OCI-LY7 (cell line): ENCODE measurements around the gene TMEM54. TPM values are rescaled to one million over a fixed set of nuclear protein-coding genes. Genes with fewer than 3 reads are reported as not detected.

Experiments
- BruUV-seq: library from RNA; stranded (reverse); fragments of 400-500 nt; replicated peaks from 2 replicates; lab custom pipeline; 2021; lab: Mats Ljungman, UMichigan
- CTCF ChIA-PET: fragments of 300-600 bp; sonication (Branson Sonifier 250); formaldehyde crosslinking; loops from one replicate; lab custom pipeline; 2022; ENCODE audit warnings: antibody characterized with exemption; ENCODE audit not compliant: unreplicated experiment; lab: Charles Lee
- POLR2A ChIA-PET: fragments of 300-600 bp; sonication (Branson Sonifier 250); formaldehyde crosslinking; loops from one replicate; lab custom pipeline; 2022; ENCODE audit warnings: antibody characterized with exemption; lab: Charles Lee
- DNase-seq: peaks from one replicate; pipeline ENCODE4 v3.0.0-alpha.2; 2015; ENCODE audit warnings: low spot score
- H2AFZ ChIP-seq: fragments of 200-600 bp; sonication (generic), shearing (Covaris generic); 2 replicates; pipeline ENCODE4 v1.6.1; 2014; ENCODE audit warnings: mild to moderate bottlenecking, antibody characterized with exemption, low read length, moderate library complexity
- H3K27ac ChIP-seq: fragments of 200-600 bp; sonication (generic); 2 replicates; pipeline ENCODE4 v1.5.1; 2014; ENCODE audit warnings: mixed run types, low read depth, mild to moderate bottlenecking, moderate library complexity, low read length, inconsistent platforms; ENCODE audit not compliant: poor library complexity, severe bottlenecking
- H3K36me3 ChIP-seq: fragments of 200-600 bp; sonication (generic); 2 replicates; pipeline ENCODE4 v1.6.1; 2014; ENCODE audit warnings: mild to moderate bottlenecking, antibody characterized with exemption, low read length, moderate library complexity, mixed read lengths; ENCODE audit not compliant: insufficient read depth
- H3K4me1 ChIP-seq: fragments of 200-600 bp; sonication (generic); 2 replicates; pipeline ENCODE4 v1.5.1; 2014; ENCODE audit warnings: mild to moderate bottlenecking, low read length; ENCODE audit not compliant: insufficient read depth, poor library complexity, severe bottlenecking
- H3K4me2 ChIP-seq: fragments of 200-600 bp; sonication (generic); 2 replicates; pipeline ENCODE4 v1.6.1; 2014; ENCODE audit warnings: mild to moderate bottlenecking, low read length
- H3K4me3 ChIP-seq: fragments of 200-600 bp; sonication (generic); 2 replicates; pipeline ENCODE4 v1.5.1; 2014; ENCODE audit warnings: mild to moderate bottlenecking, low read depth, low read length; ENCODE audit not compliant: poor library complexity, severe bottlenecking
- H3K79me2 ChIP-seq: fragments of 200-600 bp; sonication (generic); 2 replicates; pipeline ENCODE4 v1.6.1; 2016; ENCODE audit warnings: low read depth, mild to moderate bottlenecking, low read length, moderate library complexity, mixed read lengths; ENCODE audit not compliant: insufficient read depth
- H3K9me2 ChIP-seq: fragments of 200-600 bp; sonication (generic); 2 replicates; pipeline ENCODE4 v1.6.1; 2016; ENCODE audit warnings: mild to moderate bottlenecking, low read length, mixed read lengths; ENCODE audit not compliant: insufficient read depth
- H3K9me3 ChIP-seq: fragments of 200-600 bp; sonication (generic); 2 replicates; pipeline ENCODE4 v1.6.1; 2014; ENCODE audit warnings: mild to moderate bottlenecking, mixed run types, low read length, mixed read lengths
- H4K20me1 ChIP-seq: fragments of 200-600 bp; sonication (generic); 2 replicates; pipeline ENCODE4 v1.6.1; 2014; ENCODE audit warnings: mild to moderate bottlenecking, antibody characterized with exemption, low read length, moderate library complexity, mixed read lengths; ENCODE audit not compliant: insufficient read depth
- EZH2phosphoT487 ChIP-seq: fragments of 200-600 bp; sonication (generic); IDR thresholded peaks from 2 replicates; pipeline ENCODE4 v1.6.1; 2018; ENCODE audit warnings: low read depth, borderline replicate concordance, mild to moderate bottlenecking, mixed run types, antibody characterized with exemption, low read length, moderate library complexity, mixed read lengths
- intact Hi-C: fragments of 100-400 bp; cut with micrococcal nuclease; formaldehyde crosslinking; loops from one replicate; pipeline ENCODE4 v1.10.0; 2022; ENCODE audit not compliant: unreplicated experiment
- total RNA-seq, 2 experiments: library from RNA; depleted of rRNA in 1 of 2; stranded (reverse); fragments of >200 nt in 1 of 2; shearing (Covaris generic) in 1 of 2; gene quantifications; 2 replicates each; pipeline ENCODE4 v1.2.3, GENCODE V29; 2014 to 2022
- TF ChIP-seq, protein P1 (sequence below): fragments of 200-600 bp; sonication (generic); conservative IDR thresholded peaks from 2 replicates; pipeline ENCODE4 v1.5.1; 2014; ENCODE audit warnings: mild to moderate bottlenecking, antibody characterized with exemption, low read length, moderate library complexity, mixed read lengths

TMEM54 gene
- total RNA-seq, 2 experiments from 2014 or later = 0.93 to 3.1 TPM

DNA sequence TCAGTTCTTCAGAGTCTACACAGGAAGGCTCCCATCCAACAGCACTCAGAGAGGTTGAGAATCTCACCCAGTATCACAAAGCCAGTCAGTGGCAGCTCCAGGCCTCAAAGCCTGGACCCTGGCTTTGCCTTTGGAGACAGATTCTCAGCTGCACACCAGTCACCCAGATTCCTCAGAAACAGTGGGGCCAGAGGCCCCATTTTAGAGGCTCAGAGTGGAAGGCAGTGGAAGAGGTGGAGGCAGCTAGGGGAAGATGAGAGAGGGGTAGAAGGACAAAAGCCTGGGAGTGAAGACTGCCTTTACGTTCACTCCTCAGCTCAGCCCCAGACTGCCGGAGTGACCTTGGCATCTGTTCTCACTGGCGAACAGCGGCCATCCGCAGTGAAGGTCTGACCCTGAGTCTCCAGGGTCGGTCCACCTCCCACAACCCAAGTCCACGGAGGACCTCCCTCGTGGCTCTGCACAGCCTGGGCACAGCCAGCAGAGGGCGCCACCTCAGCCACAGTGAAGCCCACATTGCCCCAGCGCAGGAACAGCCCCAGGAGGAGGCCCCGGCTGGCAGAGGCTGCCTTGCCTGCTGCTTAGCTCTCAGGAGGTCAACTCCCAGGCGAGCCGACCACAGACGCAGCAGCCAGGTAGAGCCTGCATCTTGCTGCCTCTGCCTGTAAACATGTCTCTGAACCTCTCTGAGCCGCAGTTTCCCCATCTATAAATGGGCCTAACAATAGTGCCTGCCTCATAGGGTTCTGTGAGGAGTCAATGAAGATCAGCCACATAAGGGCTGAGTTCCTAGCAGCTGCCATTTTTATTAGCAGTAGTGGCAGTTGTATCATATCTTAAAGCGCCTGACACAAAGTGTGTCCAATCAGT is 24.6 kb downstream of the TMEM54 start:
- Histone ChIP-seq H3K27ac (no peak overlapping the region), H4K20me1 (no peaks in the 10 kb centered on the region), H3K9me2 (no peaks in the 10 kb centered on the region), H3K4me2 (peak overlapping the region; percentile 29; the same call in 1 of the 2 replicates), H3K36me3 (no peaks in the 10 kb centered on the region), H3K4me1 (peaks cover 35% of the 10 kb centered on the region), H2AFZ (peak overlapping the region; percentile 20; the same call in 1 of the 2 replicates), H3K79me2 (no peaks in the 10 kb centered on the region), H3K4me3 (no peak overlapping the region), H3K9me3 (no peaks in the 10 kb centered on the region)
- BruUV-seq = no TSS peak
- no peak for TF ChIP-seq EZH2phosphoT487
- TF ChIP-seq, protein P1, sequence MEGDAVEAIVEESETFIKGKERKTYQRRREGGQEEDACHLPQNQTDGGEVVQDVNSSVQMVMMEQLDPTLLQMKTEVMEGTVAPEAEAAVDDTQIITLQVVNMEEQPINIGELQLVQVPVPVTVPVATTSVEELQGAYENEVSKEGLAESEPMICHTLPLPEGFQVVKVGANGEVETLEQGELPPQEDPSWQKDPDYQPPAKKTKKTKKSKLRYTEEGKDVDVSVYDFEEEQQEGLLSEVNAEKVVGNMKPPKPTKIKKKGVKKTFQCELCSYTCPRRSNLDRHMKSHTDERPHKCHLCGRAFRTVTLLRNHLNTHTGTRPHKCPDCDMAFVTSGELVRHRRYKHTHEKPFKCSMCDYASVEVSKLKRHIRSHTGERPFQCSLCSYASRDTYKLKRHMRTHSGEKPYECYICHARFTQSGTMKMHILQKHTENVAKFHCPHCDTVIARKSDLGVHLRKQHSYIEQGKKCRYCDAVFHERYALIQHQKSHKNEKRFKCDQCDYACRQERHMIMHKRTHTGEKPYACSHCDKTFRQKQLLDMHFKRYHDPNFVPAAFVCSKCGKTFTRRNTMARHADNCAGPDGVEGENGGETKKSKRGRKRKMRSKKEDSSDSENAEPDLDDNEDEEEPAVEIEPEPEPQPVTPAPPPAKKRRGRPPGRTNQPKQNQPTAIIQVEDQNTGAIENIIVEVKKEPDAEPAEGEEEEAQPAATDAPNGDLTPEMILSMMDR = peak; percentile 97
- intact Hi-C loops = loop anchor here (1.0 kb wide), 1 partner anchor 210 kb away; no protein-coding TSS in a partner anchor
- ChIA-PET POLR2A (interaction anchor here (0.6 kb wide), 2 partner anchors 23 to 42 kb away, joined by 3 read pairs; no protein-coding TSS in a partner anchor), CTCF (interaction anchor here (1.2 kb wide), 1 partner anchor 18 kb away, joined by 3 read pairs; no protein-coding TSS in a partner anchor)
- DNase-seq = peak; percentile 73

DNA sequence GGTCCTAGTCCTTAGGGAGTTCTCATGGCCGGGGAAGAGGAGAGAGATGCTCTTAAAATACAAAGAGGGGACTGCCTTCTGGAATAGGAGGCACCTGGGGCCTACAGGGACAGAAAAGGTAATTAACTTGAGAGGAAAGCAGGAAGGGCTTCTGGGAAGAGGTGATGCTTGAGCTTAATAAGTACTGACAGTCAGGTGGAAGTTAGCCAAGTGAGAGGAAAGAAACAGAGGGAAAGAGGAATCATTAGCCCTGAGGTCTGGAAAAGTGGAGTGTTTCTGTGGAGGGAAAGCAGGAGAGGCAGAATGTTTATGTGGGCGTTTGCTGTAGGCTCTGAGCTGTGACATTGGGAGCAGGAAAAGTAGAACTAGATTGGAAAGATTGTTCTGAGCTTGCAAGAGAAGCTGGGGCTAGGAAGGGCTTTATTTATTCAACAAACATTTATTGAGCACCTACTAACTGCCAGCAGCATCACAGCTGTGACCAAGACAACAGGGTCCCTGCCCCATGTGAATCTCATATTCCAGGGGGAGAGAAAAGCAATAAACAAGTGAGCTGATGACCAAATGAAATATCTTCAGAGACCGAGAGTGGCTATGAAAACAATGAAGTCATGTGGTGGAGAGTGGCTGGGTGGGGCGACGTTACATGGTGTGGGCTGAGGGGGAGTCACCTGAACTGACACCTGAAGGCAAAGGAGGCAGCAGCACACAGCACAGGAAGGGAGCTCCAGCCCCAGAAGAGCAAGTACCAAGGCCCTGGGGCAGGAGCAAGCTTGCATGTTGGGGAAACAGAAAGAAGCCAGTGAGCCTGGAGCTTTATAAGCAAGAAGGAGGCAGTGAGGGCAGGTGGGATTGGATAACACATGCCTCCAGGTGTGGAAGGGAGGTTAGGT is 26.1 kb downstream of the TMEM54 start:
- DNase-seq = no peak
- H3K4me3 ChIP-seq = no peak overlapping the region
- intact Hi-C loops = no loop called here
- CTCF ChIA-PET = interaction anchor here (1.2 to 1.3 kb wide), 2 partner anchors 16 to 183 kb away, joined by 3 to 4 read pairs; no protein-coding TSS in a partner anchor
- no peaks in the 10 kb centered on the region for H3K36me3 ChIP-seq
- H3K9me2 ChIP-seq = no peaks in the 10 kb centered on the region
- no peaks in the 10 kb centered on the region for H3K9me3 ChIP-seq
- POLR2A ChIA-PET = interaction anchor here (0.5 to 0.7 kb wide), 2 partner anchors 150 to 162 kb away, joined by 5 to 13 read pairs; no protein-coding TSS in a partner anchor
- TF ChIP-seq EZH2phosphoT487 = no peak
- TF ChIP-seq, protein P1 = no peak
- peaks cover 43% of the 10 kb centered on the region for H3K4me1 ChIP-seq
- H3K27ac ChIP-seq = no peak overlapping the region
- no TSS peak for BruUV-seq
- no peak overlapping the region for H2AFZ ChIP-seq
- H3K79me2 ChIP-seq = no peaks in the 10 kb centered on the region
- no peaks in the 10 kb centered on the region for H4K20me1 ChIP-seq
- H3K4me2 ChIP-seq = peak overlapping the region; percentile 38
